Liver (tissue), 9 donors: ENCODE measurements around the gene ANKRD10. TPM values are rescaled to one million over a fixed set of nuclear protein-coding genes. Genes with fewer than 3 reads are reported as not detected.
A peak's percentile ranks its signal among the peaks of the same experiment; 100 is the strongest.

Experiments
- DNase-seq: peaks from one replicate; pipeline ENCODE4 v3.0.0-alpha.2; 2017; ENCODE audit warnings: low spot score
- H3K27ac ChIP-seq, 2 donors: one replicate each; pipeline ENCODE4 v1.7.0; 2013; ENCODE audit warnings: inconsistent platforms in 2 of 2, low read length in 2 of 2, control low read depth in 1 of 2, low read depth in 1 of 2, mild to moderate bottlenecking in 1 of 2
- H3K27me3 ChIP-seq, 4 donors: one replicate each; pipeline versions ENCODE4 v1.6.1 to v1.7.0; 2013; ENCODE audit warnings: low read length in 3 of 4, inconsistent platforms in 1 of 4, mild to moderate bottlenecking in 1 of 4, moderate library complexity in 1 of 4; ENCODE audit not compliant: control insufficient read depth in 4 of 4, insufficient read depth in 4 of 4
- H3K36me3 ChIP-seq, 4 donors: one replicate each; pipeline versions ENCODE4 v1.6.1 to v1.7.0; 2013; ENCODE audit warnings: low read length in 3 of 4, mild to moderate bottlenecking in 3 of 4, low read depth in 1 of 4, moderate library complexity in 1 of 4; ENCODE audit not compliant: control insufficient read depth in 4 of 4, insufficient read depth in 3 of 4
- H3K4me1 ChIP-seq, 4 donors: one replicate each; pipeline versions ENCODE4 v1.6.1 to v1.7.0; 2013; ENCODE audit warnings: low read length in 3 of 4, mild to moderate bottlenecking in 3 of 4, moderate library complexity in 1 of 4; ENCODE audit not compliant: control insufficient read depth in 4 of 4, insufficient read depth in 4 of 4
- H3K4me3 ChIP-seq, 3 donors: one replicate each; pipeline versions ENCODE4 v1.6.1 to v1.7.0; 2013; ENCODE audit warnings: low read length in 3 of 3, control low read depth in 1 of 3, low read depth in 1 of 3, mild to moderate bottlenecking in 1 of 3
- H3K9ac ChIP-seq, 2 donors: one replicate each; pipeline ENCODE4 v1.7.0; 2013; ENCODE audit warnings: low read length in 2 of 2, mild to moderate bottlenecking in 2 of 2, moderate library complexity in 2 of 2, control low read depth in 1 of 2, low read depth in 1 of 2
- H3K9me3 ChIP-seq, 4 donors: one replicate each; pipeline versions ENCODE4 v1.6.1 to v1.7.0; 2013; ENCODE audit warnings: low read length in 3 of 4; ENCODE audit not compliant: control insufficient read depth in 4 of 4
- CTCF ChIP-seq: fragments of 150-350 bp; IDR thresholded peaks from 2 replicates; pipeline ENCODE4 v1.5.1; 2017; ENCODE audit warnings: improper control_type of control experiment, low read depth, low read length; ENCODE audit not compliant: missing input control
- EGR1 ChIP-seq, 2 donors: IDR thresholded peaks; 2 replicates each; pipeline ENCODE4 v1.6.1; 2016 to 2018; ENCODE audit warnings: antibody characterized with exemption in 2 of 2, low read depth in 2 of 2
- FOXA1 ChIP-seq: IDR thresholded peaks from 2 replicates; pipeline ENCODE4 v1.6.1; 2016; ENCODE audit warnings: antibody characterized with exemption
- FOXA2 ChIP-seq: IDR thresholded peaks from 2 replicates; pipeline ENCODE4 v1.6.1; 2016; ENCODE audit warnings: antibody characterized with exemption
- GABPA ChIP-seq, 2 donors: IDR thresholded peaks in 1 of 2; conservative IDR thresholded peaks in 1 of 2; 2 replicates each; pipeline ENCODE4 v1.6.1; 2016; ENCODE audit warnings: antibody characterized with exemption in 2 of 2, mild to moderate bottlenecking in 1 of 2, moderate library complexity in 1 of 2
- HNF4A ChIP-seq, 2 donors: conservative IDR thresholded peaks; 2 replicates each; pipeline ENCODE4 v1.6.1; 2016; ENCODE audit warnings: antibody characterized with exemption in 2 of 2, mild to moderate bottlenecking in 2 of 2
- HNF4G ChIP-seq: IDR thresholded peaks from 2 replicates; pipeline ENCODE4 v1.6.1; 2016; ENCODE audit warnings: antibody characterized with exemption
- JUND ChIP-seq, 2 donors: IDR thresholded peaks; 2 replicates each; pipeline ENCODE4 v1.6.1; 2016; ENCODE audit warnings: antibody characterized with exemption in 2 of 2
- MAX ChIP-seq: IDR thresholded peaks from 2 replicates; pipeline ENCODE4 v1.6.1; 2016; ENCODE audit warnings: antibody characterized with exemption
- NR2F2 ChIP-seq: IDR thresholded peaks from 2 replicates; pipeline ENCODE4 v1.6.1; 2016; ENCODE audit warnings: antibody characterized with exemption
- RAD21 ChIP-seq, 2 donors: IDR thresholded peaks; 2 replicates each; pipeline ENCODE4 v1.6.1; 2016; ENCODE audit warnings: antibody characterized with exemption in 2 of 2, mild to moderate bottlenecking in 2 of 2
- RXRA ChIP-seq, 2 donors: IDR thresholded peaks; 2 replicates each; pipeline ENCODE4 v1.6.1; 2017 to 2018; ENCODE audit warnings: antibody characterized with exemption in 2 of 2, mild to moderate bottlenecking in 1 of 2
- SP1 ChIP-seq: IDR thresholded peaks from 2 replicates; pipeline ENCODE4 v1.6.1; 2018; ENCODE audit warnings: antibody characterized with exemption, mild to moderate bottlenecking
- TAF1 ChIP-seq: conservative IDR thresholded peaks from 2 replicates; pipeline ENCODE4 v1.6.1; 2016; ENCODE audit warnings: antibody characterized with exemption, mild to moderate bottlenecking
- YY1 ChIP-seq: IDR thresholded peaks from 2 replicates; pipeline ENCODE4 v1.6.1; 2016; ENCODE audit warnings: antibody characterized with exemption, mild to moderate bottlenecking
- WGBS: extraction: QIAGEN DNeasy Blood & Tissue Kit; methylation state at CpG from one replicate; pipeline ENCODE4 v1.1.7; 2013; 5-methylcytosine and 5-hydroxymethylcytosine counted together
- polyA plus RNA-seq, 2 donors: library from polyadenylated mRNA; stranded (reverse) in 1 of 2; unstranded in 1 of 2; fragments of 200-250 nt in 1 of 2; fragments of >200 nt in 1 of 2; fragmentation: Nextera tagmentation in 1 of 2; extraction: Ambion mirVana in 1 of 2; gene quantifications; one replicate each; pipeline versions ENCODE4 v1.2.1 to v1.2.3, GENCODE V29; 2013 to 2015
- total RNA-seq, 2 donors: library from RNA; depleted of rRNA; stranded (reverse); fragments of >200 nt; gene quantifications; one replicate each; pipeline ENCODE4 v1.2.3, GENCODE V29; 2014
- TF ChIP-seq, protein P1 (sequence below): IDR thresholded peaks from 2 replicates; pipeline ENCODE4 v1.6.1; 2016; ENCODE audit warnings: antibody characterized with exemption, mild to moderate bottlenecking
- TF ChIP-seq, protein P2 (sequence below): IDR thresholded peaks from 2 replicates; pipeline ENCODE4 v1.6.1; 2016; ENCODE audit warnings: antibody characterized with exemption
- TF ChIP-seq, protein P3 (sequence below): IDR thresholded peaks from 2 replicates; pipeline ENCODE4 v1.6.1; 2016; ENCODE audit warnings: antibody characterized with exemption
- donor health status: healthy.
- donor health status: healthy.
- donor health status: healthy.
- donor health status: healthy.
- donor health status: healthy.

The ANKRD10 gene
- total and polyA plus RNA-seq, 4 donors: 18.8 to 74.1 (median 52.9) TPM

DNA sequence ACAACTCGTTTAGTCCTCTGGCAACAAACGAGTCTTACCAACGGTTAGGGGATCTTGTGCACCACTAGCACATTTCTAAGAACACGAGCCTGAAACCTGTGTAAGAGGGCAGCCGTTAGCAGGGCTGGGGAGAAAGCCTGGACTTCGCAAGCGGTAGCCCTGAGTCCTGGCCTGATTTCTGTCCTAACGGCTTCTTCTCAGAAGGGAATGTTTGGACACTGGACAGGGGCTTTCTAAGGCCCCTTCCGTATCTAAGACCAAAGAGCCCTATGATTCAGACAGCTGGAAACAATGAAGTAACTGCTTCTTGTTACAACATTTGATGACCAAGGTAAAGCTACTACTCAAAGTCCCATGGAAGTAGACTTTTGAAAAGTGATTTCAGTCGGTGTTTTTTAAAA lies 2.2 kb downstream of the ANKRD10 start (continued):
- TF ChIP-seq, protein P1, sequence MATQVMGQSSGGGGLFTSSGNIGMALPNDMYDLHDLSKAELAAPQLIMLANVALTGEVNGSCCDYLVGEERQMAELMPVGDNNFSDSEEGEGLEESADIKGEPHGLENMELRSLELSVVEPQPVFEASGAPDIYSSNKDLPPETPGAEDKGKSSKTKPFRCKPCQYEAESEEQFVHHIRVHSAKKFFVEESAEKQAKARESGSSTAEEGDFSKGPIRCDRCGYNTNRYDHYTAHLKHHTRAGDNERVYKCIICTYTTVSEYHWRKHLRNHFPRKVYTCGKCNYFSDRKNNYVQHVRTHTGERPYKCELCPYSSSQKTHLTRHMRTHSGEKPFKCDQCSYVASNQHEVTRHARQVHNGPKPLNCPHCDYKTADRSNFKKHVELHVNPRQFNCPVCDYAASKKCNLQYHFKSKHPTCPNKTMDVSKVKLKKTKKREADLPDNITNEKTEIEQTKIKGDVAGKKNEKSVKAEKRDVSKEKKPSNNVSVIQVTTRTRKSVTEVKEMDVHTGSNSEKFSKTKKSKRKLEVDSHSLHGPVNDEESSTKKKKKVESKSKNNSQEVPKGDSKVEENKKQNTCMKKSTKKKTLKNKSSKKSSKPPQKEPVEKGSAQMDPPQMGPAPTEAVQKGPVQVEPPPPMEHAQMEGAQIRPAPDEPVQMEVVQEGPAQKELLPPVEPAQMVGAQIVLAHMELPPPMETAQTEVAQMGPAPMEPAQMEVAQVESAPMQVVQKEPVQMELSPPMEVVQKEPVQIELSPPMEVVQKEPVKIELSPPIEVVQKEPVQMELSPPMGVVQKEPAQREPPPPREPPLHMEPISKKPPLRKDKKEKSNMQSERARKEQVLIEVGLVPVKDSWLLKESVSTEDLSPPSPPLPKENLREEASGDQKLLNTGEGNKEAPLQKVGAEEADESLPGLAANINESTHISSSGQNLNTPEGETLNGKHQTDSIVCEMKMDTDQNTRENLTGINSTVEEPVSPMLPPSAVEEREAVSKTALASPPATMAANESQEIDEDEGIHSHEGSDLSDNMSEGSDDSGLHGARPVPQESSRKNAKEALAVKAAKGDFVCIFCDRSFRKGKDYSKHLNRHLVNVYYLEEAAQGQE: no peak

DNA sequence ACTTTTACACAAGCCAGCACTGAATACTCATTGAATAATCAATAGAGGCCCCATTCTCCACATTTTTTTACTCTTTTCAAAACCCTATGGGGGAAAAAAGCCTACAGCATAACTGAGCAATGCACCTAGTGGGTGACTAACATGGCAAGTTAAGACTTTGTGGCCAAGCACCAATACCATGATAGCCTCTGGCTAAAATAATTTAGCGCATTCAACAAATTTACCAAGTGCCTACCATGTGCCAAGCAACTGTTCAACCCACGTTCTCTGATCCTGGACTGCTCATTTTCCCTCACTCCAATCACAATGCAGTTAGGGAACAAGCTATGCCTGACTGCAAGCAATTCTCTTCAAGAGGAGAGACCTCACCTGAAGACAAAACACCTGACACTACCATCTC lies 3.0 kb downstream of the ANKRD10 start:
- no peaks in the 10 kb centered on the region for H3K9me3 ChIP-seq
- TF ChIP-seq RXRA (IDR thresholded peaks at IDR 0.05) (no peak), TAF1 (no peak), NR2F2 (no peak), MAX (no peak), GABPA (IDR thresholded peaks at IDR 0.05 in 1 of 2, conservative IDR thresholded peaks at IDR 0.05 in 1 of 2) (no peak), SP1 (no peak), CTCF (no peak), RAD21 (IDR thresholded peaks at IDR 0.05) (no peak), EGR1 (IDR thresholded peaks at IDR 0.05; ENCODE audit: low read depth in 2 of 2) (no peak), JUND (IDR thresholded peaks at IDR 0.05) (no peak), FOXA1 (no peak), HNF4G (no peak), HNF4A (conservative IDR thresholded peaks at IDR 0.05) (no peak), FOXA2 (no peak), YY1 (no peak)
- TF ChIP-seq, protein P1: no peak
- TF ChIP-seq, protein P2, sequence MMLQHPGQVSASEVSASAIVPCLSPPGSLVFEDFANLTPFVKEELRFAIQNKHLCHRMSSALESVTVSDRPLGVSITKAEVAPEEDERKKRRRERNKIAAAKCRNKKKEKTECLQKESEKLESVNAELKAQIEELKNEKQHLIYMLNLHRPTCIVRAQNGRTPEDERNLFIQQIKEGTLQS: no peak
- TF ChIP-seq, protein P3, sequence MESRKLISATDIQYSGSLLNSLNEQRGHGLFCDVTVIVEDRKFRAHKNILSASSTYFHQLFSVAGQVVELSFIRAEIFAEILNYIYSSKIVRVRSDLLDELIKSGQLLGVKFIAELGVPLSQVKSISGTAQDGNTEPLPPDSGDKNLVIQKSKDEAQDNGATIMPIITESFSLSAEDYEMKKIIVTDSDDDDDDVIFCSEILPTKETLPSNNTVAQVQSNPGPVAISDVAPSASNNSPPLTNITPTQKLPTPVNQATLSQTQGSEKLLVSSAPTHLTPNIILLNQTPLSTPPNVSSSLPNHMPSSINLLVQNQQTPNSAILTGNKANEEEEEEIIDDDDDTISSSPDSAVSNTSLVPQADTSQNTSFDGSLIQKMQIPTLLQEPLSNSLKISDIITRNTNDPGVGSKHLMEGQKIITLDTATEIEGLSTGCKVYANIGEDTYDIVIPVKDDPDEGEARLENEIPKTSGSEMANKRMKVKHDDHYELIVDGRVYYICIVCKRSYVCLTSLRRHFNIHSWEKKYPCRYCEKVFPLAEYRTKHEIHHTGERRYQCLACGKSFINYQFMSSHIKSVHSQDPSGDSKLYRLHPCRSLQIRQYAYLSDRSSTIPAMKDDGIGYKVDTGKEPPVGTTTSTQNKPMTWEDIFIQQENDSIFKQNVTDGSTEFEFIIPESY: no peak
- peak overlapping the region in 1 of 2 donors; percentile 27 for H3K27ac ChIP-seq
- H3K36me3 ChIP-seq: peaks cover 0 to 12% (median 2%) of the 10 kb centered on the region in 4 donors
- DNase-seq: no peak
- peaks cover 13 to 65% (median 44%) of the 10 kb centered on the region in 4 donors for H3K4me1 ChIP-seq
- no peak overlapping the region for H3K9ac ChIP-seq
- H3K4me3 ChIP-seq: no peak overlapping the region
- no peaks in the 10 kb centered on the region for H3K27me3 ChIP-seq
- WGBS: 72% methylated on average over 2 of the region's 2 CpGs
